NCI-H146 (cell line): ENCODE results near the gene RASGRF1.
"Not testable (repeated sequence)": the region's sequence is repeated elsewhere in the genome, so short reads cannot be mapped to it uniquely, and the experiment has no call there.

Experiments used
- DNase-seq: peaks from one replicate; lab custom pipeline; 2025; lab: John Stamatoyannopoulos, UW

Gene RASGRF1

GRCh38 chr15:78931439-78932257, 158.9 kb downstream of the RASGRF1 start:
- DNase-seq: no peak

DNA sequence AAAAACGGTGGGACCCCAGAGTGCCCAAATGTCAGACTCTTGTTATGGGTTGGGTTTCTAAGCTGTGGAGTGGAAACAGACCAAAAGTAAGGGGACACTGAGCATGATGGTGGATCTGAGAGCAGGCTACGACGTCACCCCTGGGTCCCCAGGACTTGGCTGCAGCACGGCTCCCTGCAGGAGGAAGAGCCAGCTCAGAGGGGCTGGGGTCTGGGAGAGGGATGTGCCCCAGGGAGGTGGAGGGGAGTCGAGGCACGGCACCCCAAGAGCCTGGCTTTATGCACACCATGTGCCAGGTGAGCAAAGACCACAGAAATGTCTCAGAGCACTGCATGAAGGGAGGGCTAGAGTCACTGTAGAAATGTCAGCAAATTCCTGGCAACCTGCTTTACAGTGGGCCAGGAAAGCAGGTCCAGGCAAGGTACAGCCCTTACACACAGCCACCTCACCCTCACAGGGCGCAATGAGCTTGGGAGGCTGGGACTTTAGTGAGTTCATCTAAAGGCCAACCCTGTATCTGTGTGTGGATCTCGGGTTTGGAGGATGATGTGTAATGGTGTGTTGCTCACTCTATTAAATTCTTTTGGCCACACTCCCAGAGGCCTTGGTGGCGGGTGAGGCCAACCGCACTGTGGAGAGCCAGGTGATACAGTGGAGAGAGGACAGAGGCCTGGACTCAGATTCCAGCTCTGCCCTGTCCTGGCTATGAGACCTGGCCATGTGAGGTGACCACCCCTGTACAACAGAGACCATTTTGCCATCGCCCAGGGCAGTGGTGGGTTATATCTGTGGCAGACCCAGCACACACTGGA, 159.8 kb downstream of the RASGRF1 start:
- no peak for DNase-seq

GRCh38 chr15:78929536-78930264, 160.9 kb downstream of the RASGRF1 start:
- peak; percentile 4 for DNase-seq

- DNase-seq: no peak
Measured at GRCh38 chr15:78928616-78929093, 161.9 kb downstream of the RASGRF1 start.

- DNase-seq: not testable (repeated sequence)
Measured at GRCh38 chr15:78928176-78928575, 162.4 kb downstream of the RASGRF1 start.

- DNase-seq: no peak
Measured at GRCh38 chr15:78927077-78927790, 163.3 kb downstream of the RASGRF1 start.

- DNase-seq: no peak
Measured at GRCh38 chr15:78925956-78926743, 164.4 kb downstream of the RASGRF1 start.

DNA sequence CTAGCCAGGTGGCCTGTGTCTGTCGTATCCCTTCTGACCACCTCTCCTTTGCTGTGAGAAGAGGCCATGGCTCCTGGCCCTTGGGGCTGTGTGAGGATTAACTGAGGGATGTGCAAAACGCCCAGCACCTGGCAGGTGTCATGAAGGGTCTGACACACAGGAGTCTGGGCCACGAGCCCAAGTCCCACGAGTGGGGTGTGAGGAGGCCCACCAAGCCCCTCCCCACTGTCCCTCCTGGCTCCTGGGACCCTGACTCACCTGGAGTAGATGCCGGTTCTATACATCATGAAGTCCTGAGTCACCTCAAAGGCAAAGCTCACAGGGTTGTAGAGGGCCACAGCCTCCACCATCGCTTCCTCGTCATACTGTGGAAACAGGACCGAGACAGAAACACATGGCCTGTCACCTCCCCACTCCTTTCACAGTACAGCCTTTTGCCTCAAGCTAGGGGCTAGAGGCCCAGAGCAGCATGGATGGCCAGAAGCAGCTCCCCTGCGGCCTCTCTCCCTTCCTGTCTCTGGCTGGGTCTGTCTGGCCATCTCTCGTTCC, 165.4 kb downstream of the RASGRF1 start:
- DNase-seq: no peak

DNA sequence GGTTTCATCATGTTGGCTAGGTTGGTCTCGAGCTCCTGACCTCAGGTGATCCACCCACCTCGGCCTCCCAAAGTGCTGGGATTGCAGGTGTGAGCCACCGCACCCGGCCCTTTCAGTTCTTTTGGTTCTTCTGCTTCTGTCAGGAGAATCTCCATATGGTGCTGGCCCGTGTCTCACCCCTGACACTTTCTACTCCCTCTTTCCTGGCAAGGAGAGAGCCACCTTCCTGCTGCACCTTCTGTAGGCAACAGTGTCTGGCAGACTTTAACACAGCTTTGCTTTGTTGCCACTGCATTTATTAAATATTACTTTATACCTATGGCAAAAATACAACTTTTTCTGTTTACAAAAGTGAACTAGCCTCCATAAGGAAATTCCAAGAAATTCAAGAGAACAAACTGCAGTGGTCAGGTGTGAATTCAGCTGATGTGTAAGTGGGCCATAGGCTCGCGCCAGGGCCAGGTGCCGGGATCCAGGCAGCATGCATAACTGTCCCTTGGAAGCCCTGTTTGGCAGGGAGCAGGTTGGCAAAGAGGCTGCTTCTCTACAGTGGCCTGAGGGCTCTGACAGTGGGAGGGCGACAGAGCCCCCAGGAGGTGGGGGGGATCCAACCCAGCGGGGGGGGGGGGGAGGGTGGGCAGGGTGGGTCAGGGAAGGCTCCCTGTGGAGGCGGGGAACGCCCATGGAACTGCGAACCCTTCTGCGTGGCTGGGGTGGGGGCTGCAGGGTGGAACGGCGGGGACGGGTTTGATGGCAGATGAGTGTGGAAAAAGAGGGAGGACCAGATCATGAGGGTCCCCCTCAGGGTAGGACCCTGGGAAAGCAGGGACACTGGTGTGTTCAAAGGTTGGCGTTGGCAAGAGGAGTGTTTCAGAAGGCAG, 166.9 kb downstream of the RASGRF1 start:
- DNase-seq: no peak

DNA sequence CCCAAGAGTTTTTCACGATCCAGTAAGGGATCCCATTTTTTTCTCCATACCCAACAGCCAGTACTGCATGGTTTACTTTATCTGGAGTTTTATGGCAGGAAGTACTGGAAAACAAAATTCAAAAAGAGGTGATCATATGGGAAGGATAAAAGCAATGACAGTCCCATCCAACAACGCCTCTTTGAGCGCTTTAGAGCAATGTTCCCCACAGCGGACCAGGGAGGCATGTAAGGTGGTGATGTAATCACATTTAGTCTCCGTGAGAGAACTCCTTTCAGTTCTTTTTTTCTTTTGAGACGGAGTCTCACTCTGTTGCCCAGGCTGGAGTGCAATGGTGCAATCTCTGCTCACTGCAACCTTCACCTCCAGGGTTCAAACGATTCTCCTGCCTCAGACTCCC, 167.6 kb downstream of the RASGRF1 start:
- DNase-seq: no peak

GRCh38 chr15:78922527-78922926, 168.1 kb downstream of the RASGRF1 start:
- no peak for DNase-seq

DNA sequence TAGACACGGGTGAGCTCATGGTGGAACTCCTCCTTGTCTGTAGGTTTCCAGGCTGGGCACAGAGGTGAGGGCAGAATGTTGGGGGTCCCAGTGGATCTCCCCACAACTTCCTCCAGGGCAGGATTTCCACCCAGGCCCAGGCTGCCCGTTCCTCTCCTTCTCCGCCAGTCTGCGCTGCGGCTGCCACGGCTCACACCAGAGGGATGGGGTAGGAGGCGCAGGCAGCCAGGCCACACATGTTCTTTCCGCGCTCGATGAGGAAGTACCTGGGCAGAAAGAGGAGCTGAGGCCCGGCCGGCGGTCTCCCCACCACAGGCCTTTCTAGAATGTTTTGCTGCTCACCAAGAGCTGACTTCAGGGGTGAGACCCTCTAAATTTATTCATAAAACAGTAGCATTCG, 168.6 kb downstream of the RASGRF1 start:
- no peak for DNase-seq

DNA sequence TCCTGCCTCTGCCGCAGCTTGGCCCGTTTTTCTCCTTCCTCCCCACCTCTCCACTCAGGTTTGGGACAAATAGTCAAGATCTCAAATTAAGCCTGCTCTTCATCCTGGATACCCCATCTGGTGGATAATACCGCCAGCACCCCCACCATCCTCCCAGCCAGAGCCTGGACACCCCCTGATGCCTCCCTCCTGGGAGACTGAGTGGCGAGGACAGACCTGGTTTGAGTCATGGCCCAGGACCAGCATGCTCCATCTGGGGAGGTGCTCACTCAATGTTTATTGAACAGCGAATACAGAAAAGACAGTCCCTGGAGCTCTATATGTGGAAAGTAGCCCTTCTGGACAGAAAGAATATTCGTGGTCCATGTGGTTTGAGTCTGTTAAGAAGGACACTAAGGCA, 169.1 kb downstream of the RASGRF1 start:
- no peak for DNase-seq

GRCh38 chr15:78917888-78918287, 172.7 kb downstream of the RASGRF1 start:
- DNase-seq: no peak

DNA sequence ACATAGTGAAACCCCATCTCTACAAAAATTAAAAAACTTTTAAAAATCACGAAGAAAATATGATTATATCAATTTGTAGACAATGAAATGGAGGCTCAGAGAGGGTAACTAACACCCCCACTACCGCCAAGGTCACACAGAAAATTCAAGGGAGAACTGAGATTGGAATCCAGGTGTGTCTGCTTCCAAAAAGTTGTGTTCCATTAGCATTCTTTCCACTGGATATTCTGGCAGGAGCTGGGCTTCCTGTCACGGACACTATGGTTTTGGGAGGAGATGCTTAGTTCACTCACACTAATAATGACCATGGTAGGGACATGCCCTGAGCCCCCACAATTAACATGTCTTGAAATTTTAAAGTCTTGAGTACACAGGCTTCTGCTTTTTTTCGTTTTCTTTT, 174.5 kb downstream of the RASGRF1 start:
- DNase-seq: no peak

GRCh38 chr15:78915341-78916087, 175.1 kb downstream of the RASGRF1 start:
- DNase-seq: no peak

- DNase-seq: peak; percentile 8
Measured at GRCh38 chr15:78914027-78914764, 176.4 kb downstream of the RASGRF1 start.

GRCh38 chr15:78913012-78913411, 177.6 kb downstream of the RASGRF1 start:
- no peak for DNase-seq
